ENCODE results near the gene ZNF593. TPM values are rescaled to one million over a fixed set of nuclear protein-coding genes. Genes with fewer than 3 reads are reported as not detected.

ZNF593 gene
- total and polyA plus RNA-seq, 9 of the 15 experiments (the other 6 are each of a cell fraction or from before 2014, with no cell fraction given), result 9.8 to 334 (median 48.2) TPM

- TF ChIP-seq MGA (IDR thresholded peaks at IDR 0.05) (peak; percentile 64; the same call in 1 of the 2 replicates), CBX3 (IDR thresholded peaks at IDR 0.05; ENCODE audit: borderline replicate concordance in 1 of 2, low read length in 2 of 2) (no peak; a peak in 1 of 3 replicates), NFRKB (IDR thresholded peaks at IDR 0.05; ENCODE audit: low read depth) (peak; percentile 79), CCNT2 (IDR thresholded peaks at IDR 0.05; ENCODE audit: borderline replicate concordance, extremely low read depth, insufficient read length, low read depth, low read length) (peak; percentile 50), ATF4 (CRISPR knock-in tag; IDR thresholded peaks at IDR 0.05) (0 out of 2 replicates have a peak, but pooled peaks have one; percentile 4), ZFPM2 (CRISPR knock-in tag; IDR thresholded peaks at IDR 0.05) (0 out of 2 replicates have a peak, but pooled peaks have one; percentile 51), ZBTB11 (CRISPR knock-in tag; IDR thresholded peaks at IDR 0.05) (peak in 1 of 3 experiments; percentile 32; a peak in 1 of 6 replicates)
Measured at GRCh38 chr1:26122988-26123973, 46.4 kb upstream of the ZNF593 start (continued).
